ENCODE data around the gene MRPS12.

DNA sequence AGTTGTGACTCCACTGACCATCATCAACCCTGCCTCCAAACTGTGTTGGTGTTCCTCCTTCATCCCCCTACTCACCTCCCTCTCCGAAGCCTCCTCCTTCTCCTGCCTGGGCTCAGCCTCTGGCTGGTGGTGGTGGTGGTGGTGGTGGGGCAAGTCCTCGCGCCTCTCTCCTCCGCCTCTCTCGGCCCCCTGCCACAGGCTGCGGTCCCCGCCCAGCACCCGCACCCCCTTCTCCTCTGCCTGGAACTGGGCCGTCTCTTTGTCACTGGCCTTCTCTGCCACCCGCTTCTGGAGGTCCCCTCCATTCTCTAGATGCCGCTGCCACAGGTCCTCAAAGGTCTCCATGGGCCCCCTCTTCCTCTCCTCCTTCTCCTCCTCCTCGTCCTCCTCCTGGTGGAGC lies 20.3 kb upstream of the MRPS12 start:
- TF ChIP-seq, protein P1, sequence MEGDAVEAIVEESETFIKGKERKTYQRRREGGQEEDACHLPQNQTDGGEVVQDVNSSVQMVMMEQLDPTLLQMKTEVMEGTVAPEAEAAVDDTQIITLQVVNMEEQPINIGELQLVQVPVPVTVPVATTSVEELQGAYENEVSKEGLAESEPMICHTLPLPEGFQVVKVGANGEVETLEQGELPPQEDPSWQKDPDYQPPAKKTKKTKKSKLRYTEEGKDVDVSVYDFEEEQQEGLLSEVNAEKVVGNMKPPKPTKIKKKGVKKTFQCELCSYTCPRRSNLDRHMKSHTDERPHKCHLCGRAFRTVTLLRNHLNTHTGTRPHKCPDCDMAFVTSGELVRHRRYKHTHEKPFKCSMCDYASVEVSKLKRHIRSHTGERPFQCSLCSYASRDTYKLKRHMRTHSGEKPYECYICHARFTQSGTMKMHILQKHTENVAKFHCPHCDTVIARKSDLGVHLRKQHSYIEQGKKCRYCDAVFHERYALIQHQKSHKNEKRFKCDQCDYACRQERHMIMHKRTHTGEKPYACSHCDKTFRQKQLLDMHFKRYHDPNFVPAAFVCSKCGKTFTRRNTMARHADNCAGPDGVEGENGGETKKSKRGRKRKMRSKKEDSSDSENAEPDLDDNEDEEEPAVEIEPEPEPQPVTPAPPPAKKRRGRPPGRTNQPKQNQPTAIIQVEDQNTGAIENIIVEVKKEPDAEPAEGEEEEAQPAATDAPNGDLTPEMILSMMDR (IDR thresholded peaks at IDR 0.05), result no peak
- no peak for TF ChIP-seq POLR2A (IDR thresholded peaks at IDR 0.05)

Measured in esophagus squamous epithelium (tissue), 4 donors.